HG02885 (cell line): Measurements from ENCODE around the gene GPR180.
"Not testable (repeated sequence)": the region's sequence is repeated elsewhere in the genome, so short reads cannot be mapped to it uniquely, and the experiment has no call there.

Experiments
- ATAC-seq: cut with Tn5 transposase; IDR thresholded peaks from one replicate; pipeline ENCODE4 v1.9.1; 2021; ENCODE audit warnings: mild to moderate bottlenecking; ENCODE audit not compliant: unreplicated experiment, poor library complexity

GPR180 gene

DNA sequence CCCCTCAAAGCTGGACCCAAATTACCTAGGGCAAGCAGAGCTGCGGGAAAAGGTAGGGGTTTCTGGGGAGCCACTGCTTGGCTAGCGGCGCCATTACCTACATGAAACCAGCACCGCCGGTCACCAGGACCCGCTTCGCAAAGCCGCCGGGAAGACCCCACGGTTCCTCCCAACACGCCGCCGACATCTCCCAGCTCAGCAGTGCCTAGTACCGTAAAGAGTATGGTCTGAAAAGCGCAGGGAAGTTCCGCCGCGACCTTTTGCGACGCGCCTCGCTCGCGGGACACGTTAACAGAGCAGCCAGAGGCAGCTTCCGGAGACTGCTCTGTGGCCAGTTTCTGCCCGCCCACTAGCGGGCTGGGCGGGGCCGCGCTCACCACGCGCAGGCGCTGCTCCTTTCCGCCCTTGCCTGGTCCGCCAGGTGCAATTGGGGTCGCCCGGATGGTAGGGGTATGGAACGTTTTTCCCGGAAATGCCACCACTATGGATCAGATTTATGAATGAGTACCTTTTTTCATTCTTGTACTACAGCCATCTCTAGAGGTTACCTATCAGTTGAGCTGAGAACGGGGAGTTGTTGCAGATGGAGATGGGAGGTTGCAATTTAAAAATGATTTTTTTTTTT is 5.6 kb upstream of the GPR180 start, which contains the start of gene TGDS:
TGDS (minus strand) TSS at position 203 of the 625 bp plus-strand sequence; CDS start at position 187, 16 bp downstream.
- ATAC-seq: peak; percentile 97

DNA sequence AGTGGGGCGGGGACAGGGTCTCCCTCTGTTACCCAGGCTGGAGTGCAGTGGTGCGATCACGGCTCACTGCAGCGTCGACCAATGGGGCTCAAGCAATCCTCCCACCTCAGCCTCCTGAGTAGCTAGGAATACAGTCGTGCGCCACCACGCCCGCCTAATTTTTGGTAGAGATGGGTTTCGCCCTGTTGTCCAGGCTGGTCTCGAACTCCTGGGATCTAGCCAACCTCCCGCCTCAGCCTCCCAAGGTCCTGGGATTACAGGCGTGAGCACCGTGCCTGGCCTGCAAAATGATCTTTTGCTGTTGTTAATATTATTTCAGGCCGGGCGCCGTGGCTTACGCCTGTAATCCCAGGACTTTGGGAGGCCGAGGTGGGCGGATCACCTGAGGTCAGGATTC is 5.1 kb upstream of the GPR180 start:
- ATAC-seq: no peak

DNA sequence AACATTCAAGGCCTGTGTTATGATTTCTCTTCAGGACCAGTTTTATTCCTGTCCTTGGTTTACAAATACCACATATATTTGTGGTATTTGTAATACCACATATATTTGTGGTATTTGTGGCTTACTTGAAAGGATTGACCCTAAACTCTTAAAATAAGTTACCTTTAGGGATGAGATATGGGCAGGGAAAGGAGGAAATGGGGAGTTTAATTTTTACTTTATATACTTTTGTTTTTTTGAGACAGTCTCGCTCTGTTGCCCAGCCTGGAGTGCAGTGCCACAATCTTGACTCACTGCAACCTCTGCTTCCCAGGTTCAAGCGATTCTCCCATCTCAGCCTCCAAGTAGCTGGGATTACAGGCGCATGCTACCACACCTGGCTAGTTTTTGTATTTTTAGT is 3.4 kb upstream of the GPR180 start:
- ATAC-seq: no peak

DNA sequence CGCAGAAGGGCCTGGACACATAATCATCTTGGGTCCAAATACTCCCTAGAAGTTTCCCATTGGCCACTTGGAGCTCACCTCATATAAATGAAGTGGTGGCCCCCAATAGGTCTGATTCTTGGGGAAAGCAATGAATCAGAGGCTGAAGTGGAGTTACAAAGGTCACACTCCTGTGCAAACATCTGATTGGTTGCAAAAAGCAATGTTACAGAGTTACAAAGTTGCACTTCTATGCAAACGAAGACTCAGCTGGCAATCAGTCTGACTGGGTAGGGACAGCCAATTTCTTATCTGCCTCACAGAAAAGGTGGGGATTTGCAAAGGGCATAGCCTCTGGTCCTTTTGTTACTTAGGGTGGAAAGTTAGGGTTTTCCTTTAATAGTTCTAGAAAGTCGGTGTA is 1.8 kb upstream of the GPR180 start:
- no peak for ATAC-seq

DNA sequence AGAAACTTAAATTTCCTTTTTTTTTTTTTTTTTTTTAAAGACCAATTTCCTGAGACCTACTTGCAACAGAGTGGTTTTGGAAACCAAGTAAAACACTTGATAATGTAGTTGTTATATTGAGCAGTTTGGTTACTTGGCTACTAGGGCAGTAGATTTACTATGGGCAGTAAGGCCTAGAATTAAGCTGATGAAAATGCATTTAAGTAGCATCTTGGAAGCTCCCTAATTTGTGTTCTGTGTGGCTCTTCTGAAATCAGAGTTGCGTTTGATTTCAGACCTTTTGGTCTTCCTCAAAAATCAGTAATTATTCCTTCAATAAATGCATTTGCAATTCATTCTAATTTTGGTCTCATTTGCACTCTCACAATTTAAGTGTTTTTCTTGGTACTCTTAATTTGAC is 810 bp downstream of the GPR180 start:
- no peak for ATAC-seq

DNA sequence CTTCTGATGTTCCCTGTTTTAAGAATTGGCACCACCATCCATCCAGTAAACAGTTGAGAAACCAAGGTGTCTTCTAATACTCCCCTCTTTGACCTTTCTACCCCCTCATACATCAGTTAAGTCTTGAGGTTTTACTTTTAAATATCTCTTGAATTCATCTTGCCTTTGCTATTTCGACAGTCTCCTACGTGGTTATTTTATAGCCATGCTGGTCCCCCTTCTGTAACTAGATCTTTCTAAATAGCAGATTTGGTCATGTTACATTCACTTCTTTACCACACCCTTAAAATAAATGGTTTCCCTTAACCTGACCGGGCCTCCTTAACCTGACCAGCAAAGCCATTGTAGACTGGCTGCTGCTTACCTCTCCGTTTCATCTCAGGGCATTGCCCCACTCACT is 5.4 kb downstream of the GPR180 start:
- ATAC-seq: no peak

DNA sequence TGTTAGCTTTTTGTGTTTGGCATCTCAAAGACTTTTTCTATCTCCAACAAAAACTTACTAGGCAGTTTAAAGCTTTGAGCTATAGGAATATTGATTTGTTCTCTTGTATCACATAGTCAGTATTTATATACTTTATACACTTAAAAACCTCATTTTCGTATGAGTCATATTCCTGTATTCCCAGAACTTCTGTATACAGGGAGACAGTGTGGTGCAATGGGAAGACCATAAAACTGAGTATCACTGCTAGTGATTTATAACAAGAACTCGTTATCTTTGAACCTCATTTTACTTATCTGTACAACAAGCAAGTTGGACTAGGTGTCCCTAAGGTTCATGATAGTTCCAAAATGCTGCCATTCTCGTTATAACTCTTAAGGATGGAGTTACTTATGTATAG is 6.3 kb downstream of the GPR180 start:
- no peak for ATAC-seq

DNA sequence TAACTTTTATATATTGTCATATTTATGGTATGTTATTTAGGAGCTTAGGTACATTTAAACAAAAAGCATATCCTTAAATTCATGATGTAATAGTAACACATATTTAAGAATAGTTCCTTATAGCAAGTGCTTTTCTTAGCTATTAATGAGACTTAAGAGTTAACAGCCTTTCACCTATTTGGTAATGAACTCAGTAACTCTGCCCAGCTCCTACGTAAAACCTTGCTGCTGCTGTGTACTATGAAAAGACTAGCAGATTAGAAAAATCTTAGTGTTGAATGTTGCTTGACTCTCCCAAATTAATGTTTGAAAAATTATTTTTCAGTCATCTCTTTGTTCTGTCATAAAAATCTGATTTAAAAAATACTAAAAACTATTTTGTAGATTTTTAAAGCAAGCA is 6.9 kb downstream of the GPR180 start:
- no peak for ATAC-seq

DNA sequence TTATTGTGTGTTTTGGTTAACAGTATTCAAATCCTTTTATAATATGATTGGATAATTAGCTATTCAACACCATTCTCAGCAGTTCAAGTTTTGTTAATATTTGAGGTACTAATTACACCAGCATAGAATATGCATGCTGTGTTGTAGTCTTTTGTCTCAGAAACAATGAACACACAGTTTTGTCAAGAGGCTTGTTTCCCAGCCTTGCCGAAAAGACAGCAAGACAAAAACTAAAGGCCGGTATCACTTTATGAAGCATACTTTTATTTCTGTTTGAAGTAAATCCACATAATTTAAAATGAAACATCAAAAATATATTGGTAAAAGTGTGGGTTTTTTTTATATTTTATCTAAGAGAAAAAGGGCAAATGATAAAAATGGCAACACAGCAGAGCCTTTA is 7.5 kb downstream of the GPR180 start:
- ATAC-seq: no peak

DNA sequence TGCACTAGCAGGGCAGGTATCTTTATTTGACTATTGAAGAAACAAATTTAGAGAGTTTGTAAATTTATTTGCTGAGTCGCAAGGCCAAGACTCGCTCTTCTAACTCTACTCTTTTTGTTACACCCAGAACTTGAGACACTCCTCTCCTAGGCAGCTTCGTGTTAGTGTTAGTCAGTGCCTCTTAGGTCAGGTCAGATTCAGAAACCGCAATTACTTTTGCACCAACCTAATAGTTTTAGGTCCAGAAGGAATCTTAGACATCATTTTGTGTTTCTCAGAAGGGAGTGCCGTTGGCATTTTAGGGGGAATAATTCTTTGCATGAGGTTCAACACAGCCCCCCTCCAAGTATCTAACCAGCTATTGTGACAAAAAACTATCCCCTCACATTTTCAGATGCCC is 8.8 kb downstream of the GPR180 start:
- ATAC-seq: no peak

DNA sequence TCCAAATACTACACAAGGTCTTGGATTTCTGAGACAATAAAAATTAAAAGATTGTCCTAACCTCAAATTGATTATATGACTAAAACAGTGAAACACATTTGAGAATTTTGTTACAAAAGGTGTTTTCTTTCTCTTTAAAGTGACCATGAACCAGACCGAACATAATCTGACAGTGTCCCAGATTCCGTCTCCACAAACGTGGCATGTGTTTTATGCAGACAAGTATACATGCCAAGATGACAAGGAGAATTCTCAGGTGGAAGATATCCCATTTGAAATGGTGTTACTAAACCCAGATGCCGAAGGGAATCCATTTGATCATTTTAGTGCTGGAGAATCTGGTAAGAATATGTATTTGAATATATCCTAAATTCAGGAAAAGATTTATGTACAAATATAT is 10.4 kb downstream of the GPR180 start:
- ATAC-seq: no peak

DNA sequence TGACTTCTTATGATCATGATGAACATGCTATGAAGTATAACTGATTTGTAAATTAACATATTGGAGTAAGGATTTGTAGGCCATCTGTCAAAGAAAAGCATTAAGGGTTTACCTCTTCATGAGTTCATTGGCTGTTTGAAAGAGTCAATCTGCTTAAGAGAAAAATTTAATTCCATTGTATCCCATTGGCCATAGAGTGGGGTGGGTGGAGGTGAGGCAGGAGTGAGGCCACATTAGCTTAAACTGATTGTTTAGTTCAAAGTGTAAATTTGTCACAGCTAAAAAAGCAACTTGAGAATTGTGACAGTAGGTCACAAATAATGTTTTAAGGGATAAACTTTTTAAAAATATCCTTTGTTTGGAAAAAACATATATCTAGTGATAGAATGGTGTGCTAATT is 11.4 kb downstream of the GPR180 start:
- no peak for ATAC-seq

DNA sequence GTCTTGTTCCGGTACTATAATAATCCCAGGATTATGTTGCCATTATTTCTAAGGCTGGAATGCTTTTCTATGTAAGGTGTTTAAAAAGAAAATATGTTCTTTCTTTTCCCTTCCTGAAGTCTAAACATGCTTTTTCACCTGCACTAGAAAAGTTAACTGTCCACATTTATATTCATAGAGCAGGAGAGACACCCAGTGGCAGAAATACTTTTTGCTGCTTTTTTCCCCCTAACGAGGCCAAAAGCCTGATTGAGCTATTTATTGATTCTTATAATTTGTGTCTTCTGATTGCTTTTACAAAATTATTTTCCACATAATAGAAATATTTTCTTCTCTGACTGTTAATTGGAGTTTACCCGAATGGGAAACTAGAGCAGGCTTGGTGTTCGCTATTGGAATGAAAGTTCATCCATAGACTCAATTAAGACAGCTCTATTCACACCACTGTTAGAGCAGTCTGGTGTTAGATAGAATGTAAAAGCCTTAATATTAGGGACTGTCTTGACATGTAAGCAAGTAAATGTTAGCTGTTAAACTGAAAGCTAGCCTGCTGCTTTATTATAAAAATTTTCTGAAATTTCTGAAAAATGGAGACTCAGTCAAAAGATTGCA is 15.8 kb downstream of the GPR180 start:
- ATAC-seq: peak; percentile 58

DNA sequence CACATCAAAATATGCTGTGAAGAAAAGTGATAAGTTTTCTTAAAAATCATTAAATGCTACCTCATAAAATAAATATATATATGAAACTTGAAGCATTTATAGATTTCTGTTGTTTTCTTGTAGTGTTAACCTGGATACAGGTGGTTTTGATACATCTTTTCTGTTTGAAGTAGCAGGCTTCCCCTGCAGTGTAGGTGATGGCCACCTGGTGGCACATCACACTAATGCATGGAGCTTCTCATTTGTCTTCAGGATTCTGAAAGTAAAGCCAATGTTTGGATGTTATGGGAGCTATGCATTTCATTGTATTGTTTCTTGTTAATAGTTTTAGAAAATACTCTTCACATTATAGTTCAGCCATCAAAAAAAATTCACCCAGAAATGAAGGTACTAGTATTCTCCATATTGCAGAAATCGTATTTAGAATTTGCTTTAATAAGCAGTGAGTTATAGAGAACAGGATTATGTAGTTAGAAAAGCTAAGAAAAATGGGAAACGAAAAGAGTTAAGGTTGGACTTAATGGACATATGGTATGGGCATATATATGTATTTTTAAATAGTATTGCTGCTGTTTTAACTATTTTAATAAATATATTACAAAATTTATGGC is 18.7 kb downstream of the GPR180 start:
- peak; percentile 85 for ATAC-seq

DNA sequence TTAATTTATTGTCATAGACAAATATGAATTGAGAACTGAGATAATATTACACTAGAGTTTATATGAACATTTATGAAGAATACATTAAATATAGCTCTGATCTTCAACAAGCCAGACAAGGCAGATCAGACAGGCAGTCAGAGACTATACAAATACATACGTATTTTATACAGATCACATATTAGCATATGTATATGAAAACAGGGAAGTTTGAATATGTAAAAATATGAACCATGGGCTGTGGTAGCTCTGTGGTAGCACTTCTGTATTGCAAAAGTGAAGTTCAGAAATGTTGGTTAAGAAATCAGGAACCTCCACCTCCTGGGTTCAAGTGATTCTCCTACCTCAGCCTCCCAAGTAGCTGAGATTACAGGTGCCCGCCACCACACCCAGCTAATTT is 20.7 kb downstream of the GPR180 start:
- ATAC-seq: no peak

DNA sequence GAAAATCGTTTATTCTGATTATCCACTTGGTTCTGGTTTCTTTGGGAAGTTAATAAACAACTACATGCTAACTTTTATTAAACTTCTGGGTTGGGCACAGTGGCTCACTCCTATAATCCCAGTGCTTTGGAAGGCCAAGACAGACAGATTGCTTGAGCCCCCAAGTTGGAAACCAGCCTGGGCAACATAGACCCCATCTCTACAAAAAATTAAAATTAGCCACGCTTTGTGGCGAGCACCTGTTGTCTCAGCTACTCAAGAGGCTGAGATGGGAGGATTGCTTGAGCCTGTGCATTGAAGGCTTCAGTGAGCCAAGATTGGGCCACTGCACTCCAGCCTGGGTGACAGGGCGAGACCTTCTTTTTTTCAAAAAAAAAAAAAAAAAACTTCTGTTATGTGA is 21.7 kb downstream of the GPR180 start:
- no peak for ATAC-seq

DNA sequence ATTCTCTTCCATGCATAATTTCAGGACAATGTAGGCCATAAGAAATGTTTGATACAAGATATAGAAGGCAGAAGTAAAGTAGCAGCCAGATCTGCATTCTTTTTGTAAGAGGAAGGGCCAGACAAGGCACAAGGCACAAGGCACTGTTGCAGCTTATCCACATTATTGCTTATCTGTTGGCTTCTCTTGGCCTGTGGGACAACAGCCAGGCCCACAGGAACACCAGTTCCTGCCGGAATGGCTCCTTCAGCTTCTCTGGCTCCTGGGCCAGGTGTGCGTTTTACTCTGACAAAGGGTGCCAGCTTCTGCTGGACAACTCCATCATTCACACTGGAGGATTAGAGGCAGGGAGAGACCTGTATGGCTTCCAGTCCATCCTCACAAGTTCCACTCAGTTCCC is 29.2 kb downstream of the GPR180 start:
- ATAC-seq: no peak

DNA sequence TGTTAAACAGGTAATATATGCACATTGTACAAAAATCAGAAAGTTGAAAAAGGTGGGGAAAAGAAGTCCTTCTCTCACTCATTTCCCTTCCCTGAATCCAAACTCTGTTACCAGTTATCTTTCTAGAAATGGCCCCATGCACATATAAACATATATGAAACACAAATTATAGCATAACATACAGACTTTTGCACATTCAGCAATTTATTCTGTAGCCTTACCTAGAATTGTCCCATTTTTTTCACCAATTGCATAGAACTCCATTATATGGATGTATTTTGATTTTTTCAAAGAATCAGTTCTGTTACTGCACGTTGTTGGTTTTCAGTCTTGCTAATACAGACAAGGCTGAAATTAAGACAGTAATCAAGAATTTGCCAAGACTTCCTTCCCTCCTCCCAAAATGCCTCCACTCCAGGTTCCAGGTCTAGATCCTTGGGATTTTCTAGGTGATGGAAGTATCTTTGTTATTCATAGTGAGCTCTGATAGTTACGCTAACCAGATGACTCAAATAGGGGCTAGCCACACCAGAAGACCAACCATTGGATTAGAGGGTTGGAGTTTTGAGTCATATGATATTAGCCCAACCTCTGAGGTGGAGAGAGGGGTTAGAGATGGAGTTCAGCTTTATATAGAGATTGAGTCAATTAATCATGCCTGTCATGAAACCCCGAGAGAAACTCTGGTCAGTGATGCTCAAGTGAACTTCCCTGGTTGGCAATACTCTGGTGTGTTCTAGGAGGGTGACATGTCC is 30.7 kb downstream of the GPR180 start:
- no peak for ATAC-seq

DNA sequence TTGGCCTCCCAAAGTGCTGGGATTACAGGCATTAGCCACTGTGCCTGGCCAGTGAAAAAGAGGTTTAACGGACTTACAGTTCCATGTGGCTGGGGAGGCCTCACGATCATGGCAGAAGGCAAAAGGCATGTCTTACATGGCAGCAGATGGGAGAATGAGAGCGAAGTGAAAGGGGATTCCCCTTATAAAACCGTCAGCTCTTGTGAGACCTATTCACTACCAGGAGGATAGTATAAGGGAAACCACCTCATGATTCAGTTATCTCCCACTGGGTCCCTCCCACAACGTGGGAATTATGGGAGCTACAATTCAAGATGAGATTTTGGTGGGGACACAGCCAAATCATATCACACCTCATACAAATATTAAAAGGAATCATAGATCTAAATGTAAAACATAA is 34.4 kb downstream of the GPR180 start:
- ATAC-seq: not testable (repeated sequence)

DNA sequence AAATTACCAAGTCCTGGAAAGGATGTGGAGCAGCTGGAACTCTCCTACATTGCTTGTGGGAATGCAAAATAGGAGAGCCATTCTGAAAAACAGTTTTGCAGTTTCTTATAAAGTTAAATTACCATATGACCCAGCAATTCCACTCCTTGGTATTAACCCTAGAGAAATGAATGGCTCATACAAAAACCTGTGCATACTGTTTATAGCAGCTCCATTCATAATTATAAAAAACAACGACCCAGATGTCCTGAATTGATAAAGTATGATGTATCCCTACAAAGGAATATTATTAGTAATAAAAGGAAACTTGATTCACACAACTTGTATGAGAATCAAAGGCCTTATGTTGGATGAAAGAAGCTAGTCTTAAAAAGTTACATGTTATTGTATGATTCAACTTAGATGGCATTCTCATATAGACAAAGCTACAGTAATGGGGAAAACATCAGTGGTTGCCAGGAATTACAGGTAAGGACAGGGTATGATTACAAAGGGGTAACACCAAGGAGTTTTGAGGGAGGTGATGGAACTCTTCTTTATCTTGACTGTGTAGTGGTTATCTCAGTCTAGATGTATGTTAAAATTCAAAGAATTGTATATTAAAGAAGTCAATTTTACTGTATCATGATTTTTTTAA is 35.4 kb downstream of the GPR180 start:
- ATAC-seq: no peak

DNA sequence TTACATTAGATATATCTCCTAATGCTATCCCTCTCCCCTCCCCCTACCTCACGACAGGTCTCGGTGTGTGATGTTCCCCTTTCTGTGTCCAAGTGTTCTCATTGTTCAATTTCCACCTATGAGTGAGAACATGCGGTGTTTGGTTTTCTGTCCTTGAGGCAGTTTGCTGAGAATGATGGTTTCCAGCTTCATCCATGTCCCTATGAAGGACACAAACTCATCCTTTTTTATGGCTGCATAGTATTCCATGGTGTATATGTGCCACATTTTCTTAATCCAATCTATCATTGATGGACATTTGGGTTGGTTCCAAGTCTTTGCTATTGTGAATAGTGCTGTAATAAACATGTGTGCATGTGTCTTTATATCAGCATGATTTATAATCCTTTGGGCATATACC is 36.0 kb downstream of the GPR180 start:
- not testable (repeated sequence) for ATAC-seq
